Liver (tissue), 9 donors: Measurements from ENCODE around the gene RAI1. TPM values are rescaled to one million over a fixed set of nuclear protein-coding genes. Genes with fewer than 3 reads are reported as not detected.

Source experiments
- DNase-seq: peaks from one replicate; pipeline ENCODE4 v3.0.0-alpha.2; 2017; ENCODE audit warnings: low spot score
- H3K27ac ChIP-seq, 2 donors: one replicate each; pipeline ENCODE4 v1.7.0; 2013; ENCODE audit warnings: inconsistent platforms in 2 of 2, low read length in 2 of 2, control low read depth in 1 of 2, low read depth in 1 of 2, mild to moderate bottlenecking in 1 of 2
- H3K27me3 ChIP-seq, 4 donors: one replicate each; pipeline versions ENCODE4 v1.6.1 to v1.7.0; 2013; ENCODE audit warnings: low read length in 3 of 4, inconsistent platforms in 1 of 4, mild to moderate bottlenecking in 1 of 4, moderate library complexity in 1 of 4; ENCODE audit not compliant: control insufficient read depth in 4 of 4, insufficient read depth in 4 of 4
- H3K36me3 ChIP-seq, 4 donors: one replicate each; pipeline versions ENCODE4 v1.6.1 to v1.7.0; 2013; ENCODE audit warnings: low read length in 3 of 4, mild to moderate bottlenecking in 3 of 4, low read depth in 1 of 4, moderate library complexity in 1 of 4; ENCODE audit not compliant: control insufficient read depth in 4 of 4, insufficient read depth in 3 of 4
- H3K4me1 ChIP-seq, 4 donors: one replicate each; pipeline versions ENCODE4 v1.6.1 to v1.7.0; 2013; ENCODE audit warnings: low read length in 3 of 4, mild to moderate bottlenecking in 3 of 4, moderate library complexity in 1 of 4; ENCODE audit not compliant: control insufficient read depth in 4 of 4, insufficient read depth in 4 of 4
- H3K4me3 ChIP-seq, 3 donors: one replicate each; pipeline versions ENCODE4 v1.6.1 to v1.7.0; 2013; ENCODE audit warnings: low read length in 3 of 3, control low read depth in 1 of 3, low read depth in 1 of 3, mild to moderate bottlenecking in 1 of 3
- H3K9ac ChIP-seq, 2 donors: one replicate each; pipeline ENCODE4 v1.7.0; 2013; ENCODE audit warnings: low read length in 2 of 2, mild to moderate bottlenecking in 2 of 2, moderate library complexity in 2 of 2, control low read depth in 1 of 2, low read depth in 1 of 2
- H3K9me3 ChIP-seq, 4 donors: one replicate each; pipeline versions ENCODE4 v1.6.1 to v1.7.0; 2013; ENCODE audit warnings: low read length in 3 of 4; ENCODE audit not compliant: control insufficient read depth in 4 of 4
- EGR1 ChIP-seq, 2 donors: IDR thresholded peaks; 2 replicates each; pipeline ENCODE4 v1.6.1; 2016 to 2018; ENCODE audit warnings: antibody characterized with exemption in 2 of 2, low read depth in 2 of 2
- FOXA1 ChIP-seq: IDR thresholded peaks from 2 replicates; pipeline ENCODE4 v1.6.1; 2016; ENCODE audit warnings: antibody characterized with exemption
- FOXA2 ChIP-seq: IDR thresholded peaks from 2 replicates; pipeline ENCODE4 v1.6.1; 2016; ENCODE audit warnings: antibody characterized with exemption
- GABPA ChIP-seq, 2 donors: IDR thresholded peaks in 1 of 2; conservative IDR thresholded peaks in 1 of 2; 2 replicates each; pipeline ENCODE4 v1.6.1; 2016; ENCODE audit warnings: antibody characterized with exemption in 2 of 2, mild to moderate bottlenecking in 1 of 2, moderate library complexity in 1 of 2
- HNF4G ChIP-seq: IDR thresholded peaks from 2 replicates; pipeline ENCODE4 v1.6.1; 2016; ENCODE audit warnings: antibody characterized with exemption
- JUND ChIP-seq, 2 donors: IDR thresholded peaks; 2 replicates each; pipeline ENCODE4 v1.6.1; 2016; ENCODE audit warnings: antibody characterized with exemption in 2 of 2
- MAX ChIP-seq: IDR thresholded peaks from 2 replicates; pipeline ENCODE4 v1.6.1; 2016; ENCODE audit warnings: antibody characterized with exemption
- NR2F2 ChIP-seq: IDR thresholded peaks from 2 replicates; pipeline ENCODE4 v1.6.1; 2016; ENCODE audit warnings: antibody characterized with exemption
- RAD21 ChIP-seq, 2 donors: IDR thresholded peaks; 2 replicates each; pipeline ENCODE4 v1.6.1; 2016; ENCODE audit warnings: antibody characterized with exemption in 2 of 2, mild to moderate bottlenecking in 2 of 2
- RXRA ChIP-seq, 2 donors: IDR thresholded peaks; 2 replicates each; pipeline ENCODE4 v1.6.1; 2017 to 2018; ENCODE audit warnings: antibody characterized with exemption in 2 of 2, mild to moderate bottlenecking in 1 of 2
- TAF1 ChIP-seq: conservative IDR thresholded peaks from 2 replicates; pipeline ENCODE4 v1.6.1; 2016; ENCODE audit warnings: antibody characterized with exemption, mild to moderate bottlenecking
- YY1 ChIP-seq: IDR thresholded peaks from 2 replicates; pipeline ENCODE4 v1.6.1; 2016; ENCODE audit warnings: antibody characterized with exemption, mild to moderate bottlenecking
- ZBTB33 ChIP-seq: IDR thresholded peaks from 2 replicates; pipeline ENCODE4 v1.6.1; 2016; ENCODE audit warnings: antibody characterized with exemption
- WGBS: extraction: QIAGEN DNeasy Blood & Tissue Kit; methylation state at CpG from one replicate; pipeline ENCODE4 v1.1.7; 2013; 5-methylcytosine and 5-hydroxymethylcytosine counted together
- polyA plus RNA-seq, 2 donors: library from polyadenylated mRNA; stranded (reverse) in 1 of 2; unstranded in 1 of 2; fragments of 200-250 nt in 1 of 2; fragments of >200 nt in 1 of 2; fragmentation: Nextera tagmentation in 1 of 2; extraction: Ambion mirVana in 1 of 2; gene quantifications; one replicate each; pipeline versions ENCODE4 v1.2.1 to v1.2.3, GENCODE V29; 2013 to 2015
- total RNA-seq, 2 donors: library from RNA; depleted of rRNA; stranded (reverse); fragments of >200 nt; gene quantifications; one replicate each; pipeline ENCODE4 v1.2.3, GENCODE V29; 2014
- donor health status: healthy.
- donor health status: healthy.
- donor health status: healthy.
- donor health status: healthy.
- donor health status: healthy.

The RAI1 gene
- total and polyA plus RNA-seq, 4 donors = 0.57 to 7.6 (median 5.3) TPM

GRCh38 chr17:17667231-17667630 is 14.0 kb upstream of the RAI1 start:
- Histone ChIP-seq H3K9me3 (no peaks in the 10 kb centered on the region), H3K27ac (no peak overlapping the region), H3K4me1 (peaks cover 0 to 3% (median 0%) of the 10 kb centered on the region in 4 donors), H3K36me3 (no peaks in the 10 kb centered on the region), H3K4me3 (no peak overlapping the region), H3K27me3 (no peaks in the 10 kb centered on the region), H3K9ac (no peak overlapping the region)
- TF ChIP-seq FOXA2 (no peak), ZBTB33 (no peak), YY1 (no peak), HNF4G (no peak)
- 58% methylated on average over 2 of the region's 2 CpGs for WGBS
- no peak for DNase-seq

- WGBS = 89% methylated on average over 4 of the region's 4 CpGs
- Histone ChIP-seq H3K36me3 (no peaks in the 10 kb centered on the region), H3K9me3 (no peaks in the 10 kb centered on the region), H3K27me3 (no peaks in the 10 kb centered on the region), H3K4me1 (peaks cover 0 to 3% (median 0%) of the 10 kb centered on the region in 4 donors), H3K9ac (no peak overlapping the region), H3K4me3 (no peak overlapping the region), H3K27ac (no peak overlapping the region)
- no peak for DNase-seq
- TF ChIP-seq RXRA (IDR thresholded peaks at IDR 0.05) = no peak
- no peak for TF ChIP-seq NR2F2
- no peak for TF ChIP-seq HNF4G
- TF ChIP-seq JUND (IDR thresholded peaks at IDR 0.05) = no peak
- TF ChIP-seq RAD21 (IDR thresholded peaks at IDR 0.05) = no peak
- TF ChIP-seq GABPA (IDR thresholded peaks at IDR 0.05 in 1 of 2, conservative IDR thresholded peaks at IDR 0.05 in 1 of 2) = no peak
- TF ChIP-seq MAX = no peak
- no peak for TF ChIP-seq TAF1
- no peak for TF ChIP-seq FOXA2
These were observed 13.3 kb upstream of the RAI1 start for GRCh38 chr17:17667947-17668346.

- peaks cover 0 to 3% (median 0%) of the 10 kb centered on the region in 4 donors for H3K4me1 ChIP-seq
- TF ChIP-seq EGR1 (IDR thresholded peaks at IDR 0.05; ENCODE audit: low read depth in 2 of 2) = no peak
- TF ChIP-seq FOXA1 = no peak
- no peak for TF ChIP-seq JUND (IDR thresholded peaks at IDR 0.05)
- no peak for TF ChIP-seq TAF1
- no peak for DNase-seq
- H3K36me3 ChIP-seq = no peaks in the 10 kb centered on the region
- no peak overlapping the region for H3K9ac ChIP-seq
- no peaks in the 10 kb centered on the region for H3K27me3 ChIP-seq
- H3K4me3 ChIP-seq = no peak overlapping the region
- H3K27ac ChIP-seq = no peak overlapping the region
- H3K9me3 ChIP-seq = no peaks in the 10 kb centered on the region
- WGBS = 95% methylated on average over 3 of the region's 3 CpGs
These were observed 12.9 kb upstream of the RAI1 start for GRCh38 chr17:17668358-17668757.
